Ovary (tissue), 3 donors: ENCODE measurements around the gene TMEM164.

Experiments used
- POLR2A ChIP-seq: fragments of 450-650 bp; IDR thresholded peaks from one replicate; pipeline ENCODE4 v1.6.1; 2017; ENCODE audit warnings: antibody characterized with exemption, mild to moderate bottlenecking, moderate library complexity
- TF ChIP-seq, protein P1 (sequence below), 3 donors: fragments of 450-650 bp in 2 of 3; fragments of 200-600 bp in 1 of 3; IDR thresholded peaks; one replicate each; pipeline versions ENCODE4 v1.5.1 to v1.8.0; 2016 to 2022; ENCODE audit warnings: antibody characterized with exemption in 3 of 3, mild to moderate bottlenecking in 1 of 3
- donor health status: DM: no; HTN: no; CAD: no.

DNA sequence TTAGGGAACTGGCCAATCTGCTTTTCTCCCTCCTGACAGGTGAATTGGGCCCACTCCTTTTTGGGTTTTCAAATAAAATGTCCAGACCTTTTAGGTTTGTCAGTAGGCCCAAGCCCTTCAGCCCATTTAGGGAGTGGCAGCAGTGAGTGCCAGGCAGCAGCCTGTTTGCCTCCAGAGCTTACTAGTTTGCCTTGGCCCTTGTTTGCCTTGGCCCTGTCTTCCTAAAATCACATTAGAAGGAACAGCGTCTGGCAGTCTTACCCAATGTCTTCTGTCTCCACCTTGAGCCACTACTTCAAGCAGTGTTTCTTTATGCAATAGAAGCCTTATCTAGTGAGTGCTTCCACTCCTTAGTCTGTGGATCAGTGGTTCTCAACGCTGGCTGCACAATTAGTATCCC is 117.1 kb downstream of the TMEM164 start:
- TF ChIP-seq, protein P1, sequence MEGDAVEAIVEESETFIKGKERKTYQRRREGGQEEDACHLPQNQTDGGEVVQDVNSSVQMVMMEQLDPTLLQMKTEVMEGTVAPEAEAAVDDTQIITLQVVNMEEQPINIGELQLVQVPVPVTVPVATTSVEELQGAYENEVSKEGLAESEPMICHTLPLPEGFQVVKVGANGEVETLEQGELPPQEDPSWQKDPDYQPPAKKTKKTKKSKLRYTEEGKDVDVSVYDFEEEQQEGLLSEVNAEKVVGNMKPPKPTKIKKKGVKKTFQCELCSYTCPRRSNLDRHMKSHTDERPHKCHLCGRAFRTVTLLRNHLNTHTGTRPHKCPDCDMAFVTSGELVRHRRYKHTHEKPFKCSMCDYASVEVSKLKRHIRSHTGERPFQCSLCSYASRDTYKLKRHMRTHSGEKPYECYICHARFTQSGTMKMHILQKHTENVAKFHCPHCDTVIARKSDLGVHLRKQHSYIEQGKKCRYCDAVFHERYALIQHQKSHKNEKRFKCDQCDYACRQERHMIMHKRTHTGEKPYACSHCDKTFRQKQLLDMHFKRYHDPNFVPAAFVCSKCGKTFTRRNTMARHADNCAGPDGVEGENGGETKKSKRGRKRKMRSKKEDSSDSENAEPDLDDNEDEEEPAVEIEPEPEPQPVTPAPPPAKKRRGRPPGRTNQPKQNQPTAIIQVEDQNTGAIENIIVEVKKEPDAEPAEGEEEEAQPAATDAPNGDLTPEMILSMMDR (IDR thresholded peaks at IDR 0.05), result no peak
- TF ChIP-seq POLR2A, result no peak
